ENCODE results near the gene BORA. TPM values are rescaled to one million over a fixed set of nuclear protein-coding genes. Genes with fewer than 3 reads are reported as not detected.
A peak's percentile ranks its signal among the peaks of the same experiment; 100 is the strongest.
"Not testable (repeated sequence)": the region's sequence is repeated elsewhere in the genome, so short reads cannot be mapped to it uniquely, and the experiment has no call there.

Gene BORA
- total RNA-seq, 4 donors from 2014 or later = 0.93 to 6.2 (median 1.3) TPM

DNA sequence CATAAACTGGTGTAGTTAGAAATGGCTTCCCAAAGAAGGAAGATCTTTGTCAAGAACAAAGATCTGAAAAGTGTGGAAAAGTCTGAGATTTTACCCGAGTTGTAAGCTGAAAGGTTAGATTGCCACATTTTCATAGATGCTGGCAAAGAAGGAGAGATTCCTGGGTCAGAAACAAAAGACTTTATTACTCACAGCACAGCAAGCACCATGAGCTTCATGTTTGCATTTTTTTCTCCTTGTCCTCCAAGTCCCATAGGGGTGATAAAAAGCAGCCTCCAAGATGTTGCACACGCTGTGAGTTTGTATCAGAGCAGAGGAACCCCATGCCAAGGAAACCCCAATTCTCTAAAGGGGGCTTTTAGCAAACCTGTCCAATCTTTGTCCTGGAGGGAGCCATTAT lies 29.6 kb upstream of the BORA start:
- no peak overlapping the region for H3K4me3 ChIP-seq
- no peak for ATAC-seq
- no peaks in the 10 kb centered on the region for H3K36me3 ChIP-seq
- peaks cover 16% of the 10 kb centered on the region for H3K27me3 ChIP-seq
- H3K4me1 ChIP-seq = no peaks in the 10 kb centered on the region
- no peak overlapping the region for H3K27ac ChIP-seq
- 76 to 93% methylated on average over 2 of the region's 2 CpGs for WGBS, 2 donors (ENCODE audit: low coverage in 1 of 2)
- no peaks in the 10 kb centered on the region for H3K9me3 ChIP-seq
- no peak for TF ChIP-seq EP300 (IDR thresholded peaks at IDR 0.05)

DNA sequence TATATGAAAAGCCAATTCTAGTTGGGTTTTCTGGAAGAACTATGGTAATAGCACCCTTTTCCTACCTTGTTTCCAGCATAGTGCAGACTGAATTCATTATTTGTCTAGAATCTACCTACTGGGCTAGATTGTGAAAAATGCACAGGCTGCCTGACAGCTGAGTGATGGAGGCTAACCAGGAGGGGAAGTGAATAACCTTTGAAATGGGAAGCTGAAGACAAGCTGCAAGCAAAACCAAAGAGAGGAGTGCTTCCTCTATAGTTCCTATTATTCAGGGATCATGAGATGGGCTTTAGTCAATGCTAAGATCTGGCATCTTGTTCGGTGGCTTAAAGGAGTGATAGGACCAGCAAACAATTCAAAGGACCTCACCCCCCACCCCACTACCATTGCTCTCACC lies 27.2 kb upstream of the BORA start:
- TF ChIP-seq POLR2A (IDR thresholded peaks at IDR 0.05) (no peak), POLR2AphosphoS5 (IDR thresholded peaks at IDR 0.05) (no peak), EP300 (IDR thresholded peaks at IDR 0.05) (no peak)
- TF ChIP-seq, protein P1, sequence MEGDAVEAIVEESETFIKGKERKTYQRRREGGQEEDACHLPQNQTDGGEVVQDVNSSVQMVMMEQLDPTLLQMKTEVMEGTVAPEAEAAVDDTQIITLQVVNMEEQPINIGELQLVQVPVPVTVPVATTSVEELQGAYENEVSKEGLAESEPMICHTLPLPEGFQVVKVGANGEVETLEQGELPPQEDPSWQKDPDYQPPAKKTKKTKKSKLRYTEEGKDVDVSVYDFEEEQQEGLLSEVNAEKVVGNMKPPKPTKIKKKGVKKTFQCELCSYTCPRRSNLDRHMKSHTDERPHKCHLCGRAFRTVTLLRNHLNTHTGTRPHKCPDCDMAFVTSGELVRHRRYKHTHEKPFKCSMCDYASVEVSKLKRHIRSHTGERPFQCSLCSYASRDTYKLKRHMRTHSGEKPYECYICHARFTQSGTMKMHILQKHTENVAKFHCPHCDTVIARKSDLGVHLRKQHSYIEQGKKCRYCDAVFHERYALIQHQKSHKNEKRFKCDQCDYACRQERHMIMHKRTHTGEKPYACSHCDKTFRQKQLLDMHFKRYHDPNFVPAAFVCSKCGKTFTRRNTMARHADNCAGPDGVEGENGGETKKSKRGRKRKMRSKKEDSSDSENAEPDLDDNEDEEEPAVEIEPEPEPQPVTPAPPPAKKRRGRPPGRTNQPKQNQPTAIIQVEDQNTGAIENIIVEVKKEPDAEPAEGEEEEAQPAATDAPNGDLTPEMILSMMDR (IDR thresholded peaks at IDR 0.05) = no peak
- 43% methylated on average over 1 of the region's 1 CpG; no CpG with 5 or more reads in 1 of the 2 donors for WGBS, 2 donors (ENCODE audit: low coverage in 1 of 2)
- Histone ChIP-seq H3K4me1 (no peaks in the 10 kb centered on the region), H3K27ac (no peak overlapping the region), H3K9me3 (peaks cover 0 to 4% (median 0%) of the 10 kb centered on the region in 3 donors), H3K36me3 (peaks cover 0 to 1% of the 10 kb centered on the region in 2 donors), H3K27me3 (peaks cover 10% of the 10 kb centered on the region), H3K4me3 (no peak overlapping the region)
- ATAC-seq = no peak

DNA sequence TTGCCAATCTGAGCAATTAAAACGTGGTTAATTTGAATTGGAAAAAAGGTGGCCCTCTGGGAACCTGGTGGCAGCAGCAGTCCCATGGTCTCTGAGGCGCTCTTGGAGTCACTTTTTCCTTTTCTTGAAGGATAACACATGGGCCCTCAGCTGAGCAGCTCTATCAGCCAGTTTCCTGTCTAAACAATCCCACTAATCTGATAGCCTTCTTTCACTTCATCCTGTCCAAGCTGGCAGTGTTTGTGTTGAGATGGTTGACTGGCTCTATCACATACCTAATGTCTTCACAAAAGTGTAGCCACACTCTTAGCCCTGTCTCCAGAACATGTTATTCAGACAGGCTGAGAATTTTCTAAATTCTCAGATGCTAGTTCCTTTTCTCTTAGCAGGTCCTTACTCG lies 10.9 kb upstream of the BORA start:
- TF ChIP-seq, protein P1 (IDR thresholded peaks at IDR 0.05) = no peak
- TF ChIP-seq POLR2A (IDR thresholded peaks at IDR 0.05) (no peak), POLR2AphosphoS5 (IDR thresholded peaks at IDR 0.05) (no peak)
- ATAC-seq = no peak
- no peak overlapping the region for H3K27ac ChIP-seq
- H3K4me3 ChIP-seq = no peak overlapping the region
- H3K36me3 ChIP-seq = peaks cover 0 to 59% of the 10 kb centered on the region in 2 donors
- peaks cover 0 to 12% (median 0%) of the 10 kb centered on the region in 3 donors for H3K9me3 ChIP-seq
- no peaks in the 10 kb centered on the region for H3K4me1 ChIP-seq
- H3K27me3 ChIP-seq = no peaks in the 10 kb centered on the region
- 44 to 50% methylated on average over 2 to 3 of the region's 3 CpGs for WGBS, 2 donors (ENCODE audit: low coverage in 1 of 2)

DNA sequence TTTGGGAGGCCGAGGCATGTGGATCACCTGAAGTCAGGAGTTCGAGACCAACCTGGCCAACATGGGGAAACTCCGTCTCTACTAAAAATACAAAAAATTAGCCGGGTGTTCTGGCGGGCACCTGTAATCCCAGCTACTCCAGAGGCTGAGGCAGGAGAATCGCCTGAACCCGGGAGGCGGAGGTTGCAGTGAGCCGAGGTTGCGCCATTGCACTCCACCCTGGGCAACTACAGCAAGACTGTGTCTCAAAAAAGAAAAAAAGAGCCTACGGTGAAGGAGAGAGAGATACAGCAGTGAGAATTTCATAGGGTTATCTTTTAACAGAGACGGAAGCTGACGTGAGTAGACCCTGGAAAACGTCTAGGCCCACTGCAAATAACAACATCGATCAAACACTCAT lies 1.5 kb upstream of the BORA start:
- peak overlapping the region in 1 of 2 donors; percentile 94 for H3K4me3 ChIP-seq
- WGBS, 2 donors (ENCODE audit: low coverage in 1 of 2) = 73 to 82% methylated on average over 6 to 7 of the region's 15 CpGs
- not testable (repeated sequence) for H3K9me3 ChIP-seq, H3K36me3 ChIP-seq, ATAC-seq, H3K27me3 ChIP-seq, H3K27ac ChIP-seq
- peaks cover 5 to 25% (median 10%) of the 10 kb centered on the region in 3 donors for H3K4me1 ChIP-seq

DNA sequence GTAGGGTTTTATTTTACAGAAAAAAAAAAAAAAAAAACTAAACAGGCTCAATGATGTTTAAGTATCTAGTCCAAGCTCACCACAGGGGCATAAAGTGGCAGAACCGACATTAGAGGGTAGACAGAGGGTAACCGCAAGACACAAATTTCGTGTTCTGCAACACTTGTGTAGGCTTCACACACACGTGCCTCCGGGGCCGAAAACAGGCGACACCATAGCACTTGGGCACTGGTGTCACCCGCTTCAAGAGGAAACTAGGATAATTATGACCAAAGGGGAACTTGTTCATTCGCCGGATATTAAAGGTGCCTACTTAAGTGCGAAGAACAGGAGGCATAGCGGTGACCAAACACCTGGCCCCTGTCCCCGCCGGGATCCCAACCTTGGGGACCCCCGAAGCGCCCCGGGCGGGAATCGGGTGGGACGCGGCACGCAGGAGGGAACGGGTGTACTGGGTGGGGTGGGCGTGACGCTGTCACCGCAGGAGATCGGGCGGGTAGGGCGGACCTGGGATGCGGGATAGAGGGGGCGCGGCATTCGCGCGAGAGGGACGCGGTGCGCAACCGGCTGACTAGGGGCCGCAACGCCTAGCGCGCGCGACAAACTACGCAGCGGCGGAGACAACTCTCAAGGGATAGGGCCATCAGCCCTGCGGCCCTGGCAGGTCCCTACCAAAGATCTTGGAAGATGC lies 852 bp upstream of the BORA start:
- peak; percentile 4 for ATAC-seq
- H3K27me3 ChIP-seq = no peaks in the 10 kb centered on the region
- TF ChIP-seq POLR2A (IDR thresholded peaks at IDR 0.05) (no peak), EP300 (IDR thresholded peaks at IDR 0.05) (no peak), POLR2AphosphoS5 (IDR thresholded peaks at IDR 0.05) (no peak)
- TF ChIP-seq, protein P1 (IDR thresholded peaks at IDR 0.05) = no peak
- 4 to 10% methylated on average over 5 to 7 of the region's 49 CpGs for WGBS, 2 donors (ENCODE audit: low coverage in 1 of 2)
- peak overlapping the region in 3 of 4 donors; percentile 77 to 80 (median 77) for H3K27ac ChIP-seq
- H3K36me3 ChIP-seq = no peaks in the 10 kb centered on the region
- H3K4me1 ChIP-seq = peaks cover 5 to 25% (median 10%) of the 10 kb centered on the region in 3 donors
- no peaks in the 10 kb centered on the region for H3K9me3 ChIP-seq
- H3K4me3 ChIP-seq = peak overlapping the region; percentile 51 to 94

DNA sequence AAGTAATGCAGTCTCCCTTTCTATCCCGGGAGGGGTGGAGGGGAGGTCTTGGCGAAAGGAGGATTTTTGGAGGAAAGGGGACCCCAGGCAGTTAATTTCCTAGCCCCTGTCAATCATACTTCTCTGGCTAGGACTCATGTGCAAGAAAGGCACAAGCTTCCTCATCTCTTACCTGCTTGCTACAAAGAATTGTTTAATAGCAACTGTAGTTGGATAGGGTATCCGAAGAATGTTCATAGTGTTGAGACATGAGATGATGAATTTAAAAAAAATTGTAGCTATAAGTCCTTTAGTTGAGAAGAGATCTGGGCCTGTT lies 525 bp downstream of the BORA start:
- TF ChIP-seq POLR2AphosphoS5 (IDR thresholded peaks at IDR 0.05) (no peak), EP300 (IDR thresholded peaks at IDR 0.05) (no peak), POLR2A (IDR thresholded peaks at IDR 0.05) (no peak)
- TF ChIP-seq, protein P1 (IDR thresholded peaks at IDR 0.05) = no peak
- Histone ChIP-seq H3K4me3 (peak overlapping the region; percentile 51 to 94), H3K9me3 (no peaks in the 10 kb centered on the region), H3K27ac (peak overlapping the region in 3 of 4 donors; percentile 77 to 80 (median 77)), H3K36me3 (no peaks in the 10 kb centered on the region), H3K4me1 (peaks cover 5 to 25% (median 10%) of the 10 kb centered on the region in 3 donors), H3K27me3 (no peaks in the 10 kb centered on the region)
- WGBS, 2 donors (ENCODE audit: low coverage in 1 of 2) = 0 to 6% methylated on average over 1 to 2 of the region's 3 CpGs
- no peak for ATAC-seq
